OCI-LY1 (cell line): ENCODE measurements around the gene LSAMP.

ENCODE experiments used
- EZH2 ChIP-seq: fragments of 200-600 bp; sonication (generic), shearing (Covaris generic); IDR thresholded peaks from 2 replicates; pipeline ENCODE4 v1.8.0; 2017; ENCODE audit warnings: borderline replicate concordance, mixed run types, mild to moderate bottlenecking, antibody characterized with exemption, low read length, moderate library complexity, mixed read lengths
- TF ChIP-seq, protein P1 (sequence below): fragments of 200-600 bp; sonication (generic), shearing (Covaris generic); IDR thresholded peaks from 2 replicates; pipeline ENCODE4 v1.5.1; 2017; ENCODE audit warnings: mild to moderate bottlenecking, antibody characterized with exemption, low read length, moderate library complexity, mixed read lengths

DNA sequence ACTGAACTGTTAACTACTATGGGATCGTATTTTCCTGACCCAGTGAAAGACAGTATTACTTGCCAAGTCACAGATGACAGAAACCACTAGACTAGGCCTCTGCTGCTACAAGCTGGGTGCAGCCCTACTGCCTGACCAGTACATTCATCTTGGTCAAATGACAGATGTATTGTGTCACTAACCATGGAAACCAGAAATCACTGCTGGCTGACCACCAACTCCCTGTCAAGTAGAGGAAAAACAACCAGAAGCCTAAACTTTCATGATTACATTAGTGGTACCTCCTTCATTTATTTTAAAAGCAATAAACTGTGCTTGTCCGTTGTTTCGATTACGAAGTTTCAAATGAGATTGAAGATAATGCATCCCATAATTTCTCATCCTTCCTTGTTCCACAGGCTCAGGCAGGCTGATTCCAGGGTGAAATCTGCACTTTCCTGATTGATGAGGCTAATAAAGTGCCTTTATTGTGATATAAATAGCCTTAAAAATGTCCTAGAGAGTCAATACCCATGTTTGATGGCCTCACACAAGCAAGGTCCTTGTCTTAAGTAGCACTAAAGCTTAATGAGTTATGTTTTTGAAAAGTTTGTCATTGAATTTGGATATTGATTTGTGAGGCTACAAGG, 309.7 kb downstream of the LSAMP start:
- TF ChIP-seq, protein P1, sequence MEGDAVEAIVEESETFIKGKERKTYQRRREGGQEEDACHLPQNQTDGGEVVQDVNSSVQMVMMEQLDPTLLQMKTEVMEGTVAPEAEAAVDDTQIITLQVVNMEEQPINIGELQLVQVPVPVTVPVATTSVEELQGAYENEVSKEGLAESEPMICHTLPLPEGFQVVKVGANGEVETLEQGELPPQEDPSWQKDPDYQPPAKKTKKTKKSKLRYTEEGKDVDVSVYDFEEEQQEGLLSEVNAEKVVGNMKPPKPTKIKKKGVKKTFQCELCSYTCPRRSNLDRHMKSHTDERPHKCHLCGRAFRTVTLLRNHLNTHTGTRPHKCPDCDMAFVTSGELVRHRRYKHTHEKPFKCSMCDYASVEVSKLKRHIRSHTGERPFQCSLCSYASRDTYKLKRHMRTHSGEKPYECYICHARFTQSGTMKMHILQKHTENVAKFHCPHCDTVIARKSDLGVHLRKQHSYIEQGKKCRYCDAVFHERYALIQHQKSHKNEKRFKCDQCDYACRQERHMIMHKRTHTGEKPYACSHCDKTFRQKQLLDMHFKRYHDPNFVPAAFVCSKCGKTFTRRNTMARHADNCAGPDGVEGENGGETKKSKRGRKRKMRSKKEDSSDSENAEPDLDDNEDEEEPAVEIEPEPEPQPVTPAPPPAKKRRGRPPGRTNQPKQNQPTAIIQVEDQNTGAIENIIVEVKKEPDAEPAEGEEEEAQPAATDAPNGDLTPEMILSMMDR, result no peak
- no peak for TF ChIP-seq EZH2
